GM10266 (cell line): ENCODE data around the gene SULT4A1.

ENCODE experiments used
- DNase-seq: peaks from one replicate; pipeline ENCODE4 v3.0.0; 2012; ENCODE audit errors: extremely low spot score
- CTCF ChIP-seq: IDR thresholded peaks from 2 replicates; pipeline ENCODE4 v1.5.1; 2012; ENCODE audit warnings: mild to moderate bottlenecking, low read depth; ENCODE audit not compliant: control insufficient read depth, insufficient read depth; ENCODE audit errors: missing control alignments

The SULT4A1 gene

DNA sequence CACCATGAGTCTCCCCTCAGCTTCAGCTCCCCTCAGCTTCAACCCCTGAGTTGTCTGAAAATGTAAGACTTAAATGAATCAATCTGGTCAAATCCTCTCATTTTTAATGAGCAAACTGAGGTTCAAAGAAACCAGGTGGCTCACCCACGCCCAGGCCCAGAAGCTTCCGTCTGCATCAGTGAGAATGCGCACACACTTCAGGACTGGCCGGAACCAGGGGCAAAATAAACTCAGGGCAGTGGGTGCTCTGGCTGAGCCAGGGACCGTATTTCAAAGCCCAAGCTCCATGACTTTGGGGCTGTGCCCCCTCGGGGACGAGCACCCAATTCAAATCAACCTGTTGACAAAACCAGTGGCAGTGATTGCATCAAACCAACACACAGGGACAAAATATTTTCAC is 3.1 kb downstream of the SULT4A1 start:
- TF ChIP-seq CTCF, result no peak

DNA sequence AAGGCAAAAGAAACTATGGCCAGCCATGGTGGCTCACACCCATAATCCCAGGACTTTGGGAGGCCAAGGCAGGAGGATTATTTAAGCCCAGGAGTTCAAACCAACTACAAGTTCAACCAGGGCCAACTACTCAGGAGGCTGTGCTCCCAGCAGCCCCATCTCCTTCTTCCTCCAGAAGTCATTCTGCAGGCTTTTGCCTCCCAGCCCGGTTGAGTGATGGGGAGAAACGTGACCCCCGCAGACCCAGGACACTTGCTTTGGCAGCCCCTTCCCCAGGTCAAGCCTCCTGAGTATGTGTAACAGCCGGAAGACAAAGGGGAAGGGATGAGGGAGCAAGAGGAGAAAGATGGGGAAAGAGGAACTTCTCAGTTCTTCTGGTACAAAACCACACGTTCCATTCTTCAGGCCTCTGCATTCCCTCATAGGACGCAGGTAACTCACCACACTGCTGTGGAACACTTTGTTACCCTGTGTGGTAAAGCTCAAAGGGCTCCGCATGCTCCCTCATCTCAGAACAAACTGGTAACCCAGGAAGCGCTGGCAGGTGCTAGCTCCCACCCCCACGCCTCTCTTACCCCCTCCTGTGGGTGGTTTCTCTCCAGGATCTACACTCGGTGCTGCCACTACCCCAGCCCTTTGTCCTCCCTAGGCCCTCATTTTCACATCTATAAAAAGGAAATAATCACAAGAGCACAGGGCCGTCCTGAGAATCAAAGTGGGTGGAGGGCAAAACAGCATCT is 4.0 kb downstream of the SULT4A1 start:
- TF ChIP-seq CTCF, result no peak
- no peak for DNase-seq

More for the DNA sequence above, 3.1 kb downstream of the SULT4A1 start:
- no peak for DNase-seq

DNA sequence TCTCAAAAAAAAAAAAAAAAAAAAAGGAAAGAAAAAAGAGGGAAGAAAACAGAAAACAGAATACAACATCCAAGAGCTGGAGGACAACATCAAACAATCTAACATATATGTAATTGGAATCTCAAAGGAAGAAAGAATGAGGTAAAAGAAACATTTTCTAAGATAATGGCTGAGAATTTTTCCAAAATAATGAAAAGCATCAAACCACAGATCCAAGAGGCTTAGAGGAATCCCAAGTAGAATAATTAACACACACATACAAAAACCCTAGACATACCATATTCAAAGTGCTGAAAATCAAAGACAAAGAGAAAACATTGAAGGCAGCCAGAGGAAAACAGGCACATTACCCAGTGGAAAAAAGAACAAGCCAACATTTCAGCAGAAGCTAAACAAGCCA is 4.9 kb downstream of the SULT4A1 start:
- DNase-seq, result no peak

DNA sequence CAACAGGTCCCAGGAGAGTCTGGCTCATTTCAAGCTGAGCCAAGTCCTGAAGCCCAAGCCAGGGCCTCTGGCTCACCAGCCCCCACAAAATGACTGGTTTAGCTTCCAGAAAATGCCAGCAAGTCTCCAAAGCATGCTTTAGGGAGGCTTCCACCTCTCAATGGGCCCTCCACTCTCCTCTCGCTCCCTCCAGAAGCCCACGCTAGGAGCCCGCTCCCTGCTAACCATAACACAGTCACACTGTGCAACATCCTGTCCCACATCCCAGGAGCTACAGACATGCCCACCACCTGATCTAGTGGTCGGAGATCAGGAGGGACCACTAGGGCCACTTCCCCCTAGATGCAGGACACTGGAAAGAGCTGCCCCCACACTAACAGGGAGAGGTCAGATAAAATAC is 6.9 kb downstream of the SULT4A1 start:
- no peak for DNase-seq
- TF ChIP-seq CTCF, result no peak

More for the DNA sequence above, 4.9 kb downstream of the SULT4A1 start:
- no peak for TF ChIP-seq CTCF

DNA sequence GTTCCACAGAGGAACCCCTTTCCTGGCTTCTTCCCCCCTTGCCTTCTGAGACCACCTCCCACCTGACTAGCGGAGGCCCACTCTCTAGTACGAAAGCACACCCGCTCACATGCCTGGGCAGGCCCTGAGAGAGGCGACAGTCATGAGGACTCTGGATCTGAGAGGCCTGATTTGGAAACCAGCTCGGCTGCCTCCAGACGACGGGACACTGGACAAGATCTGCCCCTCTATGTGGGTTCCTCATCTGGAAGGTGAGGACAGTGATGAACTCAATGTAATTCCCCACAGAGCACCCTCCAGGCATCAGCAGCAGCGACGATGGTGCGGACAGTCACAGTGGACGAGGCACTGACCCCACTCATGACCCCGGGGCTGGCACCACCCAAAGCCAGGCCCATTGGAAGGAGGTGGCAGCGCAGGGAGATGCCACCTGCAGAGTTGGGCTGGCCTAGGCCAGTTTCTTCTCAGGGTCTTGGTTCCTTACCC is 7.5 kb downstream of the SULT4A1 start:
- DNase-seq, result no peak
- TF ChIP-seq CTCF, result no peak

GRCh38 chr22:43854121-43854785 is 8.1 kb downstream of the SULT4A1 start:
- DNase-seq, result no peak
- no peak for TF ChIP-seq CTCF
